Stimulated activated CD8-positive, alpha-beta memory T cell treated with anti-CD3 and anti-CD28 coated beads, Interleukin-12 subunit alpha, Interleukin-12 subunit beta, amount 100 ng/mL, for 4 hours (primary cell): ENCODE measurements around the gene IL34.

ENCODE experiments used
- DNase-seq: peaks from one replicate; pipeline ENCODE4 v3.0.0-alpha.2; 2020; ENCODE audit warnings: low read depth

The IL34 gene

DNA sequence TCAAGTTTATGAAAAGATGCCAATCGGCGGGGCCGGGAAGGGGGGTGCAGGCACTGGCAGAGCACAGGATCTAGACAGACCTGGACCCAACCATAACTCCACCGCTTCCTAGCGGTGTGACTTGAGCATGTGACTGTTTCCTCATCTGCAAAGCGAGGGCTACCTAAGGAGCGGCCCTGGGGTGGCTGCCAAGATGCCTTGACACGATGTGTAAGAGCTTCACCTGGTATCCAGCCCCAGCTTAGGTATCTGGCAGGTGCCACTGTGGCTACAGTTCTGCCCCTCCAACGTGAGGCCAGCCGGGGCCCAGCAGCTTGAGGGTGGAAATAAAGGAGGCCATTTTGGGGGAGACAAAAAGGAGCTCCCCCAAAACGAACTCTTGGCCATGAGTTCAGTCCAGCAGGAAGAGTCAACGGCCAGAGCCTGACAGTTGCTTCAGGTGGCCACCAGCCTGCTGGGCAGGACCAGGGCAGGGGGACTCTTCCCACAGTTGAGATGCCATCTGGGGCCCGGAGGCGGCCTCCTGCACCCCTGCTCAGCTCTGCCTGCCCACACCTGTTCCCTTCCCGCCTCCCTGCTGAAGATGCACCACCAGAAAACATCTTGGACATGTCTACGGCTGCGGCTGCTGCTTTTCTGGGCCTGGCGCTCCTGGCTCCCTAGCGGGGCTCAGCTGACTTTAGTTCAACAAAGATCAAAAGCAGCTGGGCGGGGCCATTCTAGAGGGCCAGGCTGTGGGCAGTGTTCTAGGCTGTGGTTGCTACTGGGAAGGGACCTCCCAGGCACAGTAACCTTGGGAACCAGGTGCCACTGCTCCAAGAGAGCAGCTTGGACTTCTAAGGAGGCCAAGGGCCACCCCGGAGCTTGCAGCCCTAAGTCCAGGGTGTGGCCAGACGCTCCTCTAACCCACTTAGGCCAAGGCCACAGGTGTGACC lies 42.9 kb downstream of the IL34 start:
- DNase-seq = no peak

DNA sequence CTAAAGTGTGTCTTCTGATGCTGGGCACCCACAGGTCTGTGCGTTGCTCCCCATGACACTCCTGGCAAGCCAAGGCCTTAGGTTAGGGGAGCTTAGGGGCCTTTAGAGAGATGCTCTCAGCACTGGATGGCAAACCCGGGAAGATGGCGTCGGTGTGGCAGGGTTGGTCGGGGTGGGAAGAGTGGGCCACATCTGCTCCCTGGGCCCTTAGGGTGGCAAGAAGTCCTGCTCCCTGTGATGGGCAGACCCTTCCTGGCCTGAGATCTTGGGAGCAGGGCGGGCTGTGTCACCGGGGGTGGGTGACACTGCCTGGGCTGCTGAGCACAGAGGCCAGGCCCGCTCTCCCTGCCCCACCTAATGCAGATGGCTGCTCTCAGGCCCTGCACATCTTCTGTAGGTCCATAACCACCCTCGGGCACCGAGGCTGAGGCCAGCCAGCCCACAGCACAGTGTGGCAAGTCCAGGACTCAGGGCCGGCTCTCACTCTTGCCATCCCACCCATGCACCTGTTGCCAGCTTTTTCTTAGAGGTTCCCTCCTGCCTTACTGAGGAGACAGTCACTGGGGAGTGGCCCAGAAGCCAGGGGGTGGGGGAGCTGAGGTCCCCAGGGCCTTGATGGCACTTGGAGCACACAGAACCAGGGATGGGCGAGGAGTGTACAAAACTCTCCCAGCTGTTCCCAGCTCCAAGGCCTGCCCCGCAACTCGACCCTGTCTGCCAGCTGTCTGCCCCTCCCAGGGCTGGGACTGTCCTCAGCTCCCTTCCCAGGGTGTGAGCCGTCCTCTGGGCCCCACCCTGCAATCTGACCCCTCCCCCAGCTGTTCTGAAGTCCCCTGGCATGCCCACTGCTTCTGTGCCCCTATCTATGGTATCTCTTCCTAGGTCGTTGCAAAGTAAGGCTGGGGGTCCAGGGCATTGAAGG lies 43.9 kb downstream of the IL34 start:
- DNase-seq = no peak

DNA sequence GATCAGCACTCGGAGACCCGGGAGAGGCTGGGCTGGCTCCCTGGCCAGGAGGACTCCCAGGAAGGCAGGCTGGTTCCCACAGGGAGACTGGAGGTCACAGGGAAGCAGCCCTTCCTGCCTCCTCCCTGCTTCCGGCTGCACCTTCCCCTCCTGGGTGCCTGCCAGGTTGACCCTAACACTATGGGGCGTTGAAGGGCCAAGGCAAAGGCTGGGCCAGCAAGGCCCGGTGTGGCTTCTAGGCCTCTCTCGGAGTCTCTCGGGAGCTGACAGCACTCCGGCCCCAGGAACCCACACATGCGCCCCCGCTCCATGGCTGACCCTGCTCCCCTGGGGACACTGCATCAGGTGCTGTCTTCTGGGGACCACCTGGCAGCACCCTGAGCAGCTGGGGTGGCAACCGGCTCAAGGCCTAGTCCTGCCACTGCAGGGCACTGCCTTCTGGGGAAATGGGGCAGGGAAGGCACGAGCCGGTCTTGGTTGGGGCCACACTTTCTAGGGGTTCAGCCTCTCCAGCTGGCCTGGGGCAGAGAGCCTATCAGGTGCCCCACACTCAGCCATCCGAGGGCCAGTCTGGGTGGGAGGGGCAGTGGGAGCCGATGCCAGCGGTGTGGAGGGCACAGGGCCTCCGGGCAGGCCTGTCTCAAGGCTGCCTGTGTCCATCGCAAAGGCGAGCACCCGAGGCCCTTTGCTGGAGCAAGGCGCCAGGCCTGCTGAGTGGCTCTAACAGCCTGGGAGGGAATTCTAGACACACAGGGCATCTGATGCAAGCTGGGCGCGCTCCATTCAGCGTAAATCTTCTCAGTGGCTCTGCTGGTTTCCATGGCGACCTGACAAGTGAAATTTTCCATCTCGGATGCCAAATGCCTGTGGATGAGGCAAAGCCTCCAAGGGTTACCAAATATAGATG lies 45.1 kb downstream of the IL34 start:
- no peak for DNase-seq

DNA sequence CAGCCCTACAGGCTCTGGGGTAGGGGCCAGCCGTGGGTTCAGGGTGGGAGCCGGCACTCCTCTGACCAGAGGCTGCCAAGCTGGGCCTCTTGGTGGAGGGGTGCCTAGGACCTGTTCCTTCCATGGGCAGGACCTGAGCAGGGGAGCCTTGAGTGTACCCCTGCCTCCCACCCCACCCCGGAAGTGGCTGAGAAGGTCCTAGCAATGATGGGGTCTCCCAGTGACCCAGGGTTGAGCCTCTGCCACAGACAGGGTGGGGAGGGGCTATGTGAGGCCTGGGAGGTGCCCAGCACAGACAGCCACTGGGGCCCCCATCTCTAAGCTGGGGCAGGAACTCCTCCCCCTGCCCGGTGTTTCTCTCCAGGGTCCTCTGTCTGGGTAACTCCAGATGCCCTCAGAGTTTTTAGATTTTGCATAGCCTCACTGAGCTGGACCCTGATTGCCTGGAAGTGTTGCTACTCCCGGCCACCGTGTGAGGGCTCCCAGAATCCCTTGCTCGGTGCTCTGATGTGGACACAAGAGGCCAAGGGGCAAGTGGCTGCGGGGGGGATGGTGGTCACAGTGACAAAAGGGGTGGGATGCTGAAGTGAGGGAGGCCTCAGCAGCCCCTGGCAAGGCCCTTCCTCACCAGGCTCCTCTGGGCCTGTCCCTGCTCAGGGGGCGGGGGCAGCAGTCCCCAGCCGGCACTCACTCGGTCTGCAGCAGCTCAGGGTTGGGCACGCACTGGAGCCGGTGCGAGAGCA lies 45.9 kb downstream of the IL34 start:
- no peak for DNase-seq

DNA sequence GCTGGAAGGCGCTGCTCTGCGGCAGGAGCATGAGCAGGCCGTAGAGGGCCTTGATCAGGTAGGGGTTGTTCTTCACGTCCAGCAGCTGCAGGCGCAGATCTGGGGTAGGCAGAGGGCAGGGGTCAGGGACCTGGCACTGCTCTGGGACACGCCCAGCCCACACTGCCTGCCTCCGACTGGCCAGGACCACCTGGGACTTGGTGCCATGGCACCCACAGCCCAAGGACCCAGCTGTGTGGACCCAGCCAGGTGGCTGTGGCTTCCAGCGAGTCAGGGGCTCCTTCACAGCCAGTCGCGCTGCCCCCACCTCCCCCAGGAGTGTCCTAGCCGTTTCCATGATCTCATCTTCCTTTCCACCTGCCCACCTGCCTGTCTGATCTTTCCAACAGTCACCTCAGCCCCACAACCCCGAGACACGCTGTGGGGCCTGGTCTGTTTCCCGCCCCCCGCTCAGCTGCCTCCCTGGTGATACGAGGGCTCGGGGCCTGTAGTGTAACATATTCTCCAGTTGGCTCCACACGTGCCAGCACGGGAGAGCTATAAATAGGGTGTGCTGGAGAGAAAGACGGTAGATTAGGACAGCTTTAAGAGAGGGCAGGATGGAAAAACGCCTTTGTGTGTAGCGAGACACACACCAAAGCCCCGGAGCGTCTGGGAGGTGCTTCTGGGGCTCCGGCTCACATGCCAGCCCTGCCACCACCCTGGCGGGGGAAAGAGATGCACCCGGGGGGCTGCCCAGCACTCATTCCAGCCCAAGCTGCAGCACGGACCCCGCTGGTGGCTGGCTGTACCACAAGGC lies 46.7 kb downstream of the IL34 start:
- DNase-seq = no peak

DNA sequence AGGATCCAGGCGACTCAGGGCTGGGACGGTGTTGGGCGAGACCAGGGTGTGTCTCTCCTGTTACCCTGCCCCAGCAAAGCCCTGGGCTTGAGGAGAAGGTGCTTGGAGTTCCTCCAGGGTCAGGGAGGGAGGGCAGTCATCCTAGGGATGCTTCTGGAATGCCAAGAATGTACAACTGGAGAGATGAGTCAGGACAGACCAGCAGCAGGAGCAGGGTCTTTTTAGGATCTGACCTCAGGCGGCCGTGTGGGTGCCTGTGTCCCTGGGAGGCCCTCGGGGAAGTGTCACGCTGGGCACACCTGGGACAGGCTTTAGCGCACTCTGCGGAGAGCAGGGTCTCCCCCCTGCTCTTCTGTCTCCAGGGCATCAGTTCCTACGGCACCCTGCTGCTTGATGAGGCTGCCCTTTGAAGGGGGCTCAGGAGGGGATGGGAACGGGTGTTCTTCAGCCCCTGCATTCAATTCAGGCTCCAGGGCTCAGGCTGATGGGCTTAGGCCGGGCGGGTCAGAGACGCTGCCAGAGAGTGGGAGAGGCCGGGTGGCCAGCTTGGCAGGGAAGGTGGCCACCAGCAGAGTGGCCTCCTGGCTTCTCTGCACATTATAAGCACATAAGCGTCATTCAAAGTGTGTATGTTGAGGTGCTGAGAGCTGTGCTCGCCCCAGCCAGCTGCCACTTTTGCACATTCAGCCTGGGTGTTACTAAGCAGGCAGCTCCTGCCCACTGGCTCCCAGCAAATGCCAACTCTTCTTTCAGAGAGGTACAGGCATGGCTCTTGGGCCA lies 47.9 kb downstream of the IL34 start:
- DNase-seq = no peak

DNA sequence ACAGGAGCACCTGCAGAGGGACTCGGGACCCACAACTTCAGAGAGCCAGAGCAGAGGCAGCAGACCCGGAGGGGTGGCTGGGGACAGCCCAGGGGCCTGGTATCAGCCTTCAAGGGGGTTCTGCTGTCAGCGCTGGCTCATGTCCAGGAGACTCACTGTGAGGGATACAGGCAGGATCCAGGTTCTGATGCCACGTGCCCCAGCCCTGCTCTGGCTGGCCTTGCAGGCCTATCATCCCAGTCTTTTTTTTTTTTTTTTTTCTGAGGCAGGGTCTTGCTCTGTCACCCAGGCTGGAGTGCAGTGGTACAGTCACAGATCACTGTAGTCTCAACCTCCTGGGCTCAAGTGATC lies 48.5 kb downstream of the IL34 start:
- no peak for DNase-seq

DNA sequence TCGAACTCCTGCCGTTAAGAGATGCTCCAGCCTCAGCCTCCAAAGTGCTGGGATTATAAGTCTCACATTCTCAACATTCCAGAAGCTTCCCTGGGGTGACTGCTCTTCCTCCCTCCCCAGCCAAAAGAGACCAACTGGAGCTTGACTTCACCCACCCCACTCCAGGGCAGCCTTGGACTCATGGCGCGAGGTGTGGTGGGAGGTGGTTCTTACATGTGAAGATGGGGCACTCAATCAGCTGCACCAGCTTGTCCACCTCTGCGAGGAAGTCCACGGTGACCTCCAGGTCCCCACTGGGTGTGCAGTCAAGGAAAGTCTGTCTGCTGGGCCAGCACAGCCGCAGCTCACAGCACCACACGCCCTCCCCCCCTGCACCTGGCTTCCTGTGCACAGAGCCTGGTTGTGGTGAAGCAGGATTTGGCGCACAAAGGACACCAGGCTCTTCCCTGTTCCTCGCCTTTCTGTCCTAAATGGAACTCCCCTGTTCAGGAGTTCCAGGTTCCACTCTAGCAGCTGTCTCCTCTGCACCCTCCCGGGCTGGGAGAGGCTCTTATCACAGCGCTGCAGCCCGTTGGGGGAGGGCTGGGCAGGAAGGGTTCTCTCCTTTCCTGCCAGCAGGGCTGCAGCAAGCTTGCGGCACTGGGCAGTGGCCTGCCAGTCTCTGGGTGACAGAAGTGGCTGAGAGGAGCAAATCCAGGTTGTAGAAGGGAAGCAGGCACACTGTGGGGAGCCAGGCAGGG lies 49.1 kb downstream of the IL34 start:
- no peak for DNase-seq

DNA sequence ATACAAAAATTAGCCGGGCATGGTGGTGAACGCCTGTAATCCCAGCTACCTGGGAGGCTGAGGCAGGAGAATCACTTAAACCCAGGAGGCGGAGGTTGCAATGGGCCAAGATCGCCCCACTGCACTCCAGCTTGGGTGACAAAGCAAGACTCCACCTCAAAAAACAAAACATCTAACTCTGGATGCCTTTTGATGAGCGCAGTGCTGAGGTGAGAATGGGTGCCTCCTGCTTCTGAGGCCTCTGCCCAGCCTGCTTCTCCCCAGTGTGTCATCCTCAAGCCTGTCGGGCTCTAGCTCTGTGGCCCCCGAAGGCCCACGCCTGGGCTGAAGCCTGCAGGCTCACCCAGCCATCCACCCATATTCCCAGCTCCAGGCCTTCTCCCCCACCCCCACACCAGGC lies 50.0 kb downstream of the IL34 start:
- no peak for DNase-seq

DNA sequence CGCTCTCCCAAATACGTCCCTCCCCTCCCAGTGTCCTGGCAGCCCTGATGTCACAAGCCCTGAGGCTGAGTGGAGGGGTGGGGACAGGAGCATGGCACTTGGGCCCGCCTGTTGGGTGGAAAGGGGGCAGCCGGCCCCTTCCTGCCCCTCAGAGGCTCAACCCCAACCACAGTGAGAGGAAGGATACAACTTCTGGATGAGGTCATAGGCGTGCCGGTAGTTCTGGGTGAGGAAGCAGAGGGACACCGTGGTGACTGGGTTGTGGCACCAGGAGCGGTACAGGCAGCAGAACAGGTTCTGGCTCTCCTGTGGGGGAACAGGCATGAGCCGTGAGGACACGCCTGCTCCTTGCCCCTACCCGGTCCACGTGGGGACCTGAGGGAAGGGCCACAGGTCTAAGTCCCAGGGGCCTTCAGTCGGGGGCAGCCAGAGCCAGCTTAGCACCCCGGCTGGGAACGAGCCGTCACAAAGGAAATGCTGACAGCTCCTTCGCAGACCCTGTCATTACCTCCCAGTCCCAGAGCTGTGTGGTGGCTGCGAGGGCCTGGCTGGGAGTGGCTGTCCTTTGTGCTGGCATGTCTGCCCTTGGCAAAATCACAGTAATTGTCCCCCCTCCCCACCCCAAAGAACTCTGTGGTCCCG lies 50.7 kb downstream of the IL34 start:
- DNase-seq = no peak

DNA sequence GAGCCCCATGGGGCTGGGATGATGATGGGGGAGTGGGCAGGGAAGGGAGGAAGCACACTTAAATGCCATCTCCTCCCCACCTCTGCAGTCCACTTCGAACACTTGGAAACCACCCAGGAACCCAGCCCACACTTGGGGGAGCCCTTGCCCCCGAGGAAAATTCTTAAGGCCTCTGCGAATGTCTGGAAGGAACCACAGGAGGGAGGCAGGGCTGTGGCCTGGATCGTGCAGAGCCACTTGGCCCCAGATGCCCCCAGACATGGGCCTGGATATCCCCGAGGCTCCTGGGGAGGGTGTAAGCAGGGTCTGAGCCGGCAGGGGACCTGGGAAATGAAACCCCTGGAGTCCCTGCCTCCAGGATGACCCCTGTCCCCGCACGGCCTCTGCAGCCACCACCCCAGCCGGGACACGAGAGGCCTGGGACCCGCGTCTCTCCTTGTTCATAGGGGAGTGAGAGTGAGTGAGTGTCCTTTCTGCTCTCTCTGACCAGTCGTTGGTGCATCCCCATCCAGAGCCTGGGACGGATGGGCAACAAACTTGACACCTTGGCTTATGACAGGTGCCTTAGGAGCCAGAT lies 51.3 kb downstream of the IL34 start:
- no peak for DNase-seq

DNA sequence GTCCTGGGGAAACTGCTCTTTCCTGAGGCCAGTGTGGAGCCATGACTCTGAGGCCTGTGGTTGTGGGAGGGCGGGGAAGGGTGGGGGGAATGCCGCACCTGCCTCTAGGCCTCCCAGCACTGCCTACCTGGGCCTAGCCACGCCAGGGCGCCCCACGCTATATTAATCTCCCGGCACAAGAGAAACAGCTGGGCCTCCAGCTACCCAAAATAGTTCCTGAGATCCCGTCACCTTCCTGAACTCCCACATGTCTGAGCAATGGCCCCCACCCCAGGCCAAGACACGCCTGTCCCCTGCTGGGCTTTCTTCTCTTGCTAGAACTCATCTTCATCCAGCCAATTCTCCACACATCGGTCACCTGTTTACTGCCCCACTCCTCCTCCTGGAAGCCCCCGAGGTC lies 52.5 kb downstream of the IL34 start:
- DNase-seq = no peak

DNA sequence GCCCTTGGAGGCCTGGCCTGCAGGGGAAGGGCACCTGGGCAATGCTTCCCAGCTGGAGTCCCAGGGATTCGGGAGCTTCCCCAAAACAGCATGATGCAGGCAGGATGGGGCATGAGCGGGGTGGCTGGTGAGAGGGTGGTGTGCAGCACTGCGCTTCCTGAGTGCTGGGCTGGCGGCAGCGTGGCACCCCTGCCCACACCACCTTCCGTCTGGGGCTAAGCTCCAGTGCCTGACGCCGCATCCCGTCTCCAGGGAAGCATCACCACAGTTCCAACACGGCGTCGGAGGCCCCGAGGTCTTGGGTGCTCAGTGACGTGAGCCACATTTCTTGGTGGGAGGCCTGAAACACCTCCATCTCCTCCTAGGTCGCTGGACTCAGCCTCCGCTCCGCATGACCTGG lies 53.3 kb downstream of the IL34 start:
- no peak for DNase-seq

DNA sequence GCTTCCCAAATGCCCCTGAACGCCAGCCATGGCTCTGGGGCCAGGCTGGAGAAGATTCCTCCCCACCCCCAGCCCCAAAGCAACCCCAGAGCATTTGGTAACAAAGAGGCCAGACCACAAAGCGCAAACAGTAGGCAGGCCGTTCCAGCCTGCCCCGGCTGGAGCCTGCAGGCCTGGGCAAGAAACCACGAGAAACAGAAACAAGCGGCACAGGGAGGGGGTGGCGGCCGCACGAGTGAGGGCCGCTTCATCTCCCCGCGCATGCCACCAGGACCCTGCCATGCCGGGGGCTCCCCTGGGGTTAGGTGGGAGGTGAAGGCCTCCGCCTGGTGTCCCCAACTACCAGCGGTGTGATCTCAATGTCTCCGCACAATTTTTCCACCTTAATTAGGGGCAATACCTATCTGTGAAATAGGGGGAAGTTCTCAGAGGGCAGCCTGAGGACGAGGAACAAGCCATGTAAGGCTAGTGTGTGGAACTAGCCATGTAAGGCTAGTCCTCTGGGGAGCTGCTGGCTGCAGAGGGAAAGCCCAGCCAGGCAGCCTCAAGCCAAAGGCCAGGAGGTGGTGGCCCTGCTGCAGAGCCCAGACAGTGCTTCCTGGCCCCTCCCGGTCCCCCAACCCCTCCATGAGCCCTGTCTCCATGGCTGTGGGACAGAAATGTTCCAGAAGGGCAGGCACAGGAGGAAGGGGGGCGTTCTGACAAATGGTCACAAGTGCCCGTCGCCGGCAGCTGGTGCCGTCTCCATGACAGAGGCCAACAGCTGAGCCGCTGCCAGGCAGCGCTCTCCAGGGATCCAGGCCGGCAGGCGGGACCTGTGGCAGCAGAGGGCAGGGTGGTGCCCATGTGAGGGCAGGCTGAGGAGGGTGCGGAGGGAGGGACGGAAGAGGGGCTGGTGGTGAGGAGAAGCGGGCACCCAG lies 54.0 kb downstream of the IL34 start:
- DNase-seq = no peak

DNA sequence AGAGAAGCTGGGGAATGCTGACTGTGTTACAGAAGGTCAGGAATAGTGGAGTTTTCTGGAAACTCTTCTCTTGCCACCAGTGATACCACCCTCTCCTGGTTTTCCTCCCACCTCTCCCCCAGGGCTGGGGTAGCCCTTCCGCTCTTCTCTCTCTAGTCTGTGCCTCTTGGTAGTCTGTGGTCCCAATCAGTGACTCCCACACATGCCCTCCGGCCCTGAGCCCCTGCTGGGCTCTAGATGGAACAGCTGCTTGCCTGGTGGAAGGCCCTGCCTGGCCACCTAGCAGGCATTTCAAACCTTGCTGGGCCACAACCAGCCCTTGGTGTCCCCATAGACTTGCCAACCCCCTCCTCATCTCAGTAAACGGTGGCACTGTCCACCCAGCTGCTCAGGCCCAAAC lies 54.7 kb downstream of the IL34 start:
- no peak for DNase-seq

DNA sequence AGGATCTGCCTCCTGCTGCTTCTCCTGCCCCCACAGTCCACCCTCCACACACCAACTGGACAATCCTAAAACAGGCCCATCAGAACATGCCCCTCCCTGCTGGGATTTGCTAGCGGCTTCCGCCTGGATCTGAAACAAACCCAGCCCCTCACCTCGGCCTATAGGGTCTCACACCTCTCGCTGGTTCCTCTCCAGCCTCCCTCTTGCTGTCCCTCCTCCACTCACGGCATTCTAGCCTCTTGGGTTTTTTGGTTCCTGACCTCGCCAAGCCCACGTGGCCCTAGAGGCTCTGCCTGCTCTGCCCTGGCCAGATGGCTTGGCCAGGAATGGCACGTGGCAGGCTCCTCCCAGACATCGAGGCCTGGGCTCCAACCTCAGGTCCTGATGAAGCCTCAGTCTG lies 55.2 kb downstream of the IL34 start:
- DNase-seq = no peak

DNA sequence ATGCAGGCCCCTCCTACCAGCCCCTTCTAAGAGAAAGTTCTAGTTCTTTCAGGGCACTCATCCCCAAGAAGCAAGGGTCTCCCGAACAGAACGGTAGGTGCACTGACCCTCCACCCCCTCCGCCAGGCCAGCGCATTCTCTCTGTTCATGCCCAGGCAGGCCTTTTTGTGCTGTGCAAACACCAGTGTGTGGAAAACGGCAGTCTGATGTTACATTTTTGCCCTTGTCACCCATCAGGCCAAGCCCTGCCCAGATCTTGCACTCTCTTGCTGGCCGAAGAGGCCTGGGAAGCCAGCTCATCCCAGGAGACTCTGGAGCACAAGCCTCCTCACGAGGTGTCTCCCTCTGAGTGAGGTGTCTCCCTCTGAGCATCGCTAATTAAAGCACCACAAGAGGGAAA lies 55.6 kb downstream of the IL34 start:
- no peak for DNase-seq
